Mononuclear cell (primary cell): Measurements from ENCODE around the gene HSD17B11. TPM values are rescaled to one million over a fixed set of nuclear protein-coding genes. Genes with fewer than 3 reads are reported as not detected.
"Not testable (repeated sequence)": the region's sequence is repeated elsewhere in the genome, so short reads cannot be mapped to it uniquely, and the experiment has no call there.

Experiments
- H3K27me3 ChIP-seq: 2 replicates; pipeline ENCODE4 v1.6.0; 2011; ENCODE audit warnings: low read length, control low read depth; ENCODE audit not compliant: insufficient read depth
- H3K4me1 ChIP-seq: 2 replicates; pipeline ENCODE4 v1.5.1; 2011; ENCODE audit warnings: mild to moderate bottlenecking, low read length, control low read depth; ENCODE audit not compliant: insufficient read depth
- H3K4me3 ChIP-seq: 2 replicates; pipeline ENCODE4 v1.5.1; 2011; ENCODE audit warnings: mild to moderate bottlenecking, low read length, moderate library complexity
- H3K9me3 ChIP-seq: 2 replicates; pipeline ENCODE4 v1.5.1; 2011; ENCODE audit warnings: low read depth, mild to moderate bottlenecking, control low read depth, low read length
- total RNA-seq: library from RNA; depleted of rRNA; stranded (reverse); fragments of >200 nt; gene quantifications from one replicate; pipeline ENCODE4 v1.2.3, GENCODE V29; 2012

HSD17B11 gene
- total RNA-seq, 1 donor, result 128 TPM

- H3K27me3 ChIP-seq, result no peaks in the 10 kb centered on the region
- peak overlapping the region; percentile 91 for H3K4me3 ChIP-seq
- peaks cover 52% of the 10 kb centered on the region for H3K4me1 ChIP-seq
- H3K9me3 ChIP-seq, result no peaks in the 10 kb centered on the region
Observed at GRCh38 chr4:87388901-87389300, 2.1 kb downstream of the HSD17B11 start.

- H3K4me1 ChIP-seq, result peaks cover 51% of the 10 kb centered on the region
- no peak overlapping the region for H3K4me3 ChIP-seq
- no peaks in the 10 kb centered on the region for H3K9me3 ChIP-seq
- no peaks in the 10 kb centered on the region for H3K27me3 ChIP-seq
Observed at GRCh38 chr4:87387237-87387636, 3.8 kb downstream of the HSD17B11 start.

- not testable (repeated sequence) for H3K4me3 ChIP-seq
Observed at GRCh38 chr4:87384466-87385132, 6.4 kb downstream of the HSD17B11 start.

GRCh38 chr4:87382931-87383330, 8.1 kb downstream of the HSD17B11 start:
- no peaks in the 10 kb centered on the region for H3K9me3 ChIP-seq
- H3K4me3 ChIP-seq, result no peak overlapping the region
- H3K27me3 ChIP-seq, result no peaks in the 10 kb centered on the region
- H3K4me1 ChIP-seq, result peaks cover 26% of the 10 kb centered on the region

More at GRCh38 chr4:87384466-87385132, 6.4 kb downstream of the HSD17B11 start:
- peaks cover 37% of the 10 kb centered on the region for H3K4me1 ChIP-seq
- H3K9me3 ChIP-seq, H3K27me3 ChIP-seq: not testable (repeated sequence)

- Histone ChIP-seq H3K4me3 (no peak overlapping the region), H3K4me1 (peaks cover 18% of the 10 kb centered on the region), H3K9me3 (no peaks in the 10 kb centered on the region), H3K27me3 (no peaks in the 10 kb centered on the region)
Observed at GRCh38 chr4:87382116-87382515, 8.9 kb downstream of the HSD17B11 start.

GRCh38 chr4:87377816-87378215, 13.2 kb downstream of the HSD17B11 start:
- Histone ChIP-seq H3K4me1 (no peaks in the 10 kb centered on the region), H3K27me3 (no peaks in the 10 kb centered on the region), H3K4me3 (no peak overlapping the region), H3K9me3 (no peaks in the 10 kb centered on the region)

GRCh38 chr4:87375719-87376291, 15.2 kb downstream of the HSD17B11 start:
- H3K4me3 ChIP-seq, result no peak overlapping the region
- no peaks in the 10 kb centered on the region for H3K4me1 ChIP-seq
- no peaks in the 10 kb centered on the region for H3K9me3 ChIP-seq
- H3K27me3 ChIP-seq, result no peaks in the 10 kb centered on the region

GRCh38 chr4:87370068-87370467, 20.9 kb downstream of the HSD17B11 start:
- Histone ChIP-seq H3K27me3 (no peaks in the 10 kb centered on the region), H3K4me1 (no peaks in the 10 kb centered on the region), H3K9me3 (no peaks in the 10 kb centered on the region), H3K4me3 (no peak overlapping the region)

- Histone ChIP-seq H3K9me3 (no peaks in the 10 kb centered on the region), H3K4me3 (no peak overlapping the region), H3K27me3 (no peaks in the 10 kb centered on the region), H3K4me1 (no peaks in the 10 kb centered on the region)
Observed at GRCh38 chr4:87366521-87367162, 24.3 kb downstream of the HSD17B11 start.

- Histone ChIP-seq H3K9me3 (no peaks in the 10 kb centered on the region), H3K4me1 (no peaks in the 10 kb centered on the region), H3K27me3 (no peaks in the 10 kb centered on the region), H3K4me3 (no peak overlapping the region)
Observed at GRCh38 chr4:87365348-87365747, 25.6 kb downstream of the HSD17B11 start.

- Histone ChIP-seq H3K4me3 (no peak overlapping the region), H3K27me3 (no peaks in the 10 kb centered on the region), H3K9me3 (no peaks in the 10 kb centered on the region), H3K4me1 (no peaks in the 10 kb centered on the region)
Observed at GRCh38 chr4:87363552-87363951, 27.4 kb downstream of the HSD17B11 start.

- H3K27me3 ChIP-seq, result no peaks in the 10 kb centered on the region
Observed at GRCh38 chr4:87360338-87360935, 30.6 kb downstream of the HSD17B11 start.

GRCh38 chr4:87359258-87359657, 31.7 kb downstream of the HSD17B11 start:
- Histone ChIP-seq H3K4me1 (peaks cover 6% of the 10 kb centered on the region), H3K4me3 (no peak overlapping the region), H3K9me3 (no peaks in the 10 kb centered on the region), H3K27me3 (no peaks in the 10 kb centered on the region)

More at GRCh38 chr4:87360338-87360935, 30.6 kb downstream of the HSD17B11 start:
- no peak overlapping the region for H3K4me3 ChIP-seq
- no peaks in the 10 kb centered on the region for H3K9me3 ChIP-seq
- no peaks in the 10 kb centered on the region for H3K4me1 ChIP-seq

- Histone ChIP-seq H3K9me3 (no peaks in the 10 kb centered on the region), H3K4me3 (no peak overlapping the region), H3K27me3 (no peaks in the 10 kb centered on the region), H3K4me1 (peaks cover 6% of the 10 kb centered on the region)
Observed at GRCh38 chr4:87356832-87357526, 34.0 kb downstream of the HSD17B11 start.
